Measurements from ENCODE around the gene OFD1. TPM values are rescaled to one million over a fixed set of nuclear protein-coding genes. Genes with fewer than 3 reads are reported as not detected.

Gene OFD1
- total RNA-seq, 2 donors from 2014 or later = 23.6 to 36.2 TPM

DNA sequence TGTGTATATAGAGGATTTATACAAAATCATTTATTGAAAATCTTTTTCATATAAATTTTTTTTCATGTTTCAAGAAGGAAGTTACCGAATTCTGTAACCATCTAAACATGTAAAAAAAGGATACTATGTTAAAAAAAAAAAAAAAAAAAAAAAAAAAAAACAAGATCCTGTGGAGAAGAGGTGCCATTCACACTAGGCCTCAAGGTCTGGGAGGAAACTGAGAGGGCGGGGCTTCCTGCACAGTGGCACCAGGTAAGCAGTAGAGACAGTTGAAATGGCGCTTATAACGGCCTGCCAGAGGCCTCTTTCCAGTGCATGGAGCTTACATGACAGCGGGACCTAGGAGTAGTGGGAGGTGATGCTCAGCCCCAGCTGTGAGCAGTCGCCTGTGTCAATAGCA, 17.6 kb upstream of the OFD1 start:
- Histone ChIP-seq H3K27ac (no peak overlapping the region), H3K4me1 (replicated peaks) (no peaks in the 10 kb centered on the region)
- DNase-seq (ENCODE audit: low spot score) = no peak

DNA sequence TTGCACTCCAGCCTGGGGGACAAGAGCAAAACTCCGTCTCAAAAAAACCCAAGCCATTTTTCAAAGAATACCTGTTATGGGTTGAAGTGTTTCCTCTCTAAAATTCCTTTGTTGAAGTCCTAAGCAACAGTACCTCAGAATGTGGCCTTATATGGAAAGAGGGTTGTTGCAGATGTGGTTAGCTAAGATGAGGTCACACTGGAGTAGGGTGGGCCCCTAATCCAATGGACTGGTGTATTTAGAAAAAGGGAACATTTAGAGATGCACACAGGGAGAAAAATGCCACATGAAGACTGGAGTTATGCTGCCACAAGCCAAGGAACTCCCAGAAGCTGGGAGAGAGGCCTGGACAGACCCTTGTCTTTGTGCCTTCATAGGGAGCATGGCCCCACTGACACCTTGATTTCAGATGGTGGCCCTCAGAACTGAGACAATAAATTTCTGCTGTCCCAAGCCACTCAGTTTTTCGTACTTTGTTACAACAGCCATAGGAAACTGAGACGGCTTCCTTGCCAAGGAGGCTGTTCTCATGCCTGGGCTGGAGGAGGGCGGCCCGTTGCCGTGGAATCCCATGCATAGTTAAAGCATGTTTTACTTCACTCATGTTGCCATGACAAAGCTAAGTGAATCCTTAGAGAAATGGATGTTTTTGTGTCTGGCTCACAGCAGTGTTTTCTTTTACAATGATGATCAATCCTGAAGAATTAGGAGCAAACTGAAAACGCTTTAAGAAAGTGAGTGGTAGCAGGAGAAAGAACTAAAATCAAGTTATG, 16.7 kb upstream of the OFD1 start:
- no peaks in the 10 kb centered on the region for H3K36me3 ChIP-seq
- H3K4me1 ChIP-seq (replicated peaks) = no peaks in the 10 kb centered on the region
- H3K27ac ChIP-seq = no peak overlapping the region
- no peak for DNase-seq (ENCODE audit: low spot score)
- TF ChIP-seq POLR2A (IDR thresholded peaks at IDR 0.05) = no peak
- no peak for TF ChIP-seq POLR2AphosphoS5 (IDR thresholded peaks at IDR 0.05)
- TF ChIP-seq, protein P1, sequence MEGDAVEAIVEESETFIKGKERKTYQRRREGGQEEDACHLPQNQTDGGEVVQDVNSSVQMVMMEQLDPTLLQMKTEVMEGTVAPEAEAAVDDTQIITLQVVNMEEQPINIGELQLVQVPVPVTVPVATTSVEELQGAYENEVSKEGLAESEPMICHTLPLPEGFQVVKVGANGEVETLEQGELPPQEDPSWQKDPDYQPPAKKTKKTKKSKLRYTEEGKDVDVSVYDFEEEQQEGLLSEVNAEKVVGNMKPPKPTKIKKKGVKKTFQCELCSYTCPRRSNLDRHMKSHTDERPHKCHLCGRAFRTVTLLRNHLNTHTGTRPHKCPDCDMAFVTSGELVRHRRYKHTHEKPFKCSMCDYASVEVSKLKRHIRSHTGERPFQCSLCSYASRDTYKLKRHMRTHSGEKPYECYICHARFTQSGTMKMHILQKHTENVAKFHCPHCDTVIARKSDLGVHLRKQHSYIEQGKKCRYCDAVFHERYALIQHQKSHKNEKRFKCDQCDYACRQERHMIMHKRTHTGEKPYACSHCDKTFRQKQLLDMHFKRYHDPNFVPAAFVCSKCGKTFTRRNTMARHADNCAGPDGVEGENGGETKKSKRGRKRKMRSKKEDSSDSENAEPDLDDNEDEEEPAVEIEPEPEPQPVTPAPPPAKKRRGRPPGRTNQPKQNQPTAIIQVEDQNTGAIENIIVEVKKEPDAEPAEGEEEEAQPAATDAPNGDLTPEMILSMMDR (IDR thresholded peaks at IDR 0.05) = no peak
- intact Hi-C loops (cut with DNase I) = no loop called here
- WGBS = 35% methylated on average over 7 of the region's 7 CpGs
- no peak overlapping the region for H3K4me3 ChIP-seq
- H3K27me3 ChIP-seq (replicated peaks; ENCODE audit: insufficient read depth) = no peaks in the 10 kb centered on the region
- no peaks in the 10 kb centered on the region for H3K9me3 ChIP-seq

More for the DNA sequence above, 17.6 kb upstream of the OFD1 start:
- Histone ChIP-seq H3K9me3 (no peaks in the 10 kb centered on the region), H3K36me3 (no peaks in the 10 kb centered on the region), H3K27me3 (replicated peaks; ENCODE audit: insufficient read depth) (no peaks in the 10 kb centered on the region), H3K4me3 (no peak overlapping the region)
- no peak for TF ChIP-seq POLR2A (IDR thresholded peaks at IDR 0.05)
- TF ChIP-seq, protein P1 (IDR thresholded peaks at IDR 0.05) = no peak
- TF ChIP-seq POLR2AphosphoS5 (IDR thresholded peaks at IDR 0.05) = no peak
- 86% methylated on average over 6 of the region's 6 CpGs for WGBS
- intact Hi-C loops (cut with DNase I) = no loop called here

DNA sequence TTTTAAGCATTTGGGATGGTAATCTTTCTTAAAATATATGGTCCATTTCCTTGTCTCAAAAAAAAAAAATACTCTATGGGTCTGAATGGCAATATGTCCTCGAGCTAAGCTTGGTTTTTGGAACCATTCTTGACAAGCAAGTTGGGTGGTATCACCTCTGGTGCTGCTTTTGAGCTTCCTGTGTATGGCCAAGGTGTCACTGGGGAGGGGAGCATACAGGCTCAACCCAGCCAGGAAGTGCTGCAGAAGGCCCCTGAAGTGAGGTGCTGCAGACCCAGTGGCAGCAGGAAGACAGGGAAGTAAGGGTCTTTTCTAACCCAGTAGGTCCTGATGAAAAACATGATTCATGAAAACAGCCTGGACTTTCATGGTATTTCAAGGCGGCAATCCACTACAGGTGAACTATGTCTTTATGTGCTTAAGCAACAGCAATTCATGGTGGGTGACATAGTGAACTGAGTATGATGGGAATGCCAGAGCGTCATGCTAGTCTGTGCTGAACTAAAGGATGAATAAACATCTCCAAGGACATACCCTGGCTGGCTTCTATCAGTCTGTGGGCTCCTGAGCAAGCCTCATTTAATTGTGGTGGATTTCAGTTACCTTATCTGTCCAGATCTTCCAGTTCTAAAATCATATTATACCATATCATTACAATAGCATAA, 15.2 kb upstream of the OFD1 start:
- H3K4me3 ChIP-seq = no peak overlapping the region
- WGBS = 81% methylated on average over 3 of the region's 3 CpGs
- no peak overlapping the region for H3K27ac ChIP-seq
- DNase-seq (ENCODE audit: low spot score) = no peak
- intact Hi-C loops (cut with DNase I) = no loop called here
- H3K4me1 ChIP-seq (replicated peaks) = no peaks in the 10 kb centered on the region
- H3K36me3 ChIP-seq = no peaks in the 10 kb centered on the region
- TF ChIP-seq POLR2A (IDR thresholded peaks at IDR 0.05) (no peak), POLR2AphosphoS5 (IDR thresholded peaks at IDR 0.05) (no peak)
- TF ChIP-seq, protein P1 (IDR thresholded peaks at IDR 0.05) = no peak
- H3K9me3 ChIP-seq = no peaks in the 10 kb centered on the region
- no peaks in the 10 kb centered on the region for H3K27me3 ChIP-seq (replicated peaks; ENCODE audit: insufficient read depth)

DNA sequence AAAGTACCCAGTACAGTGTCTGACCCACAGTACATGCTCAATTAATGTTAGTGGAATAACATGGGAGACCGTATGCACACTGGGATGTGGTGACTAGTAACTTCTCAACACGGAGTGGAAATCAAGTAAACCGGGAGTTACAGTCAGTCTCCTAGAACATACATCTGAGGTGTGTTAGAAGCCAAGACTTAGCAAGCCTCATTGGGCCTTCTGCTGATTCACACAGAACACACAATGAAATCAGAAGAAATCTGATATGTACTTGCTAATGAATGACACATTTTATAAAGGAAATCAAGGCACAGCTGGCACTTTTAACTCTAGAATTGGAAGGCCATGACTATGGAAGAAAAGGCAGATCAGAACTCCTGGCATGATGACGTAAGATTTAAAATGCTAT, 13.2 kb upstream of the OFD1 start:
- 79% methylated on average over 4 of the region's 4 CpGs for WGBS
- DNase-seq (ENCODE audit: low spot score) = no peak
- H3K4me1 ChIP-seq (replicated peaks) = no peaks in the 10 kb centered on the region
- H3K4me3 ChIP-seq = no peak overlapping the region
- H3K27me3 ChIP-seq (replicated peaks; ENCODE audit: insufficient read depth) = no peaks in the 10 kb centered on the region
- TF ChIP-seq POLR2AphosphoS5 (IDR thresholded peaks at IDR 0.05) (no peak), POLR2A (IDR thresholded peaks at IDR 0.05) (no peak)
- TF ChIP-seq, protein P1 (IDR thresholded peaks at IDR 0.05) = no peak
- no peaks in the 10 kb centered on the region for H3K9me3 ChIP-seq
- intact Hi-C loops (cut with DNase I) = no loop called here
- no peak overlapping the region for H3K27ac ChIP-seq
- H3K36me3 ChIP-seq = no peaks in the 10 kb centered on the region

All from prostate gland (tissue), 2 donors.